Neutrophil (primary cell): ENCODE results near the gene RSPH9.

ENCODE experiments used
- H3K27ac ChIP-seq: fragments of 200-600 bp; sonication (generic); 2 replicates; pipeline ENCODE4 v1.5.1; 2016; ENCODE audit warnings: mild to moderate bottlenecking, moderate library complexity
- H3K27me3 ChIP-seq: fragments of 200-600 bp; sonication (generic); 2 replicates; pipeline ENCODE4 v1.6.0; 2016; ENCODE audit warnings: mild to moderate bottlenecking
- H3K36me3 ChIP-seq: fragments of 200-600 bp; sonication (generic); 2 replicates; pipeline ENCODE4 v1.5.1; 2017
- H3K4me1 ChIP-seq, 2 experiments: fragments of 200-600 bp in 1 of 2; sonication (generic) in 1 of 2; 1 replicate in 1 of 2; 2 replicates in 1 of 2; pipeline versions ENCODE4 v1.5.1 to v1.6.1; 2013 to 2016; ENCODE audit warnings: low read depth in 1 of 2, low read length in 1 of 2, mild to moderate bottlenecking in 1 of 2, moderate library complexity in 1 of 2; ENCODE audit not compliant: control insufficient read depth in 1 of 2, insufficient read depth in 1 of 2
- H3K4me3 ChIP-seq, 2 experiments: fragments of 200-600 bp in 1 of 2; sonication (generic) in 1 of 2; 1 replicate in 1 of 2; 2 replicates in 1 of 2; pipeline ENCODE4 v1.5.1; 2013 to 2016; ENCODE audit warnings: low read depth in 1 of 2, low read length in 1 of 2, mild to moderate bottlenecking in 1 of 2, moderate library complexity in 1 of 2
- H3K9me3 ChIP-seq: fragments of 200-600 bp; sonication (generic); 2 replicates; pipeline ENCODE4 v1.5.1; 2016
- CTCF ChIP-seq: fragments of 200-600 bp; sonication (generic); IDR thresholded peaks from 2 replicates; pipeline ENCODE4 v1.5.1; 2016; ENCODE audit warnings: antibody characterized with exemption

The RSPH9 gene

DNA sequence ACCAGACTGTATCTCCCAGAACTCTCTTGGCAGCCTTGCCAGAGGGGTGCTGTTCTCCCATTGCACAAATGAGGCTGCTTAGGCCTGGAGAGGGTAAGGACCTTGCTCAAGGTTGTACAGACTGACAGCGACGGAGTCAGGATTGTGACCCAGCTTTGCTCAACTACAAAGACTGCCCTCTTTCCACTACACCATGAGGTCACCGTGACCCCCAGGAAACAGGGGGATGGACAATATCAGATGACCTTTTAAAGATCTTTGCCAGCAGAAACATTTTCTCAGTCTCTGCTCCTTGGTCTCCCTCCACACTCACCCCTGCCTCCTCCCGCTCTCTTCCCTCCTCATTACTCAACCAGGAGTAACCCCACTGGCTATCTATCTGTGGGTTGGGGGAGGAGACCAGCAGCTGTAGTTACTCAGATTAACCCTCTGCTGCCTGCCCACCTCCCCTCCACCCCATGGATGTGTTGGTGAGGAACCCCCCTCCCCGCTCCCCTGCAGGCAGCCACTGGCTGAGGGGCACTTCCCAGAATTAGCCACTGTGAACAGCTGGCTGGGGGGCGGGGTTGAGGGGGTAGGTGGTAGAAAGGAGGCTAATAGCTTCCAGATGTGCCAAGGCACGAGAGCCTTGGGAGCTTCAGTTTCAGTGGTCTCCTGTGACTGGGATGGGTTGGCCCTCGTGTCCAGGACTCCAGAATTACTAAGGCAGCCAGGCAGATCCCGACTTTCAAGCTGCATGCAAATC is 69.6 kb downstream of the RSPH9 start:
- Histone ChIP-seq H3K4me1 (no peaks in the 10 kb centered on the region), H3K9me3 (no peaks in the 10 kb centered on the region), H3K27ac (no peak overlapping the region), H3K36me3 (no peaks in the 10 kb centered on the region), H3K4me3 (no peak overlapping the region), H3K27me3 (peaks cover 59% of the 10 kb centered on the region)
- no peak for TF ChIP-seq CTCF

- Histone ChIP-seq H3K27ac (no peak overlapping the region), H3K27me3 (peaks cover 66% of the 10 kb centered on the region), H3K4me3 (no peak overlapping the region), H3K9me3 (no peaks in the 10 kb centered on the region), H3K36me3 (no peaks in the 10 kb centered on the region), H3K4me1 (no peaks in the 10 kb centered on the region)
- TF ChIP-seq CTCF: no peak
Measured at GRCh38 chr6:43715056-43715788, 70.4 kb downstream of the RSPH9 start.

DNA sequence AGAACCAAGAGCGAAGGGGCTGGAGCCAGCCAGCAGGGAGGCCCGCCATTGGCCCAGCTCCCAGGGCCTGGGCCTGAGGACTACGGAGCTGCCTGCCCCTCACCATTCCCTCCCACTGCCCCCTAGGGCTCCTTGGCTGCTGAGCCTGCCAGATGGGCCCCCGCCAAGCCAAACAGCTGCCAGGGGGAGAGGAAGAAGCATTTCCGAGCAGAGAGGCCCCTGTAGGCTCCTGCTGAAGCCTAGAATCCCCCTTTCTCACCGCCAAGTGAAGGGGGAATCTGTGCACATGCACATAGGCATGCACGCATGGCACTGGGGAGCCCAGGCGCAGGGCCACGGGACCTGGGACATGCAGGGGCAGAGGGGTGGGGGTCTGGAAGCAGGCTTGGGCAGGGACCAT is 71.3 kb downstream of the RSPH9 start:
- H3K36me3 ChIP-seq: no peaks in the 10 kb centered on the region
- H3K27me3 ChIP-seq: peaks cover 67% of the 10 kb centered on the region
- no peak for TF ChIP-seq CTCF
- no peak overlapping the region for H3K4me3 ChIP-seq
- H3K4me1 ChIP-seq: no peaks in the 10 kb centered on the region
- no peaks in the 10 kb centered on the region for H3K9me3 ChIP-seq
- H3K27ac ChIP-seq: no peak overlapping the region

DNA sequence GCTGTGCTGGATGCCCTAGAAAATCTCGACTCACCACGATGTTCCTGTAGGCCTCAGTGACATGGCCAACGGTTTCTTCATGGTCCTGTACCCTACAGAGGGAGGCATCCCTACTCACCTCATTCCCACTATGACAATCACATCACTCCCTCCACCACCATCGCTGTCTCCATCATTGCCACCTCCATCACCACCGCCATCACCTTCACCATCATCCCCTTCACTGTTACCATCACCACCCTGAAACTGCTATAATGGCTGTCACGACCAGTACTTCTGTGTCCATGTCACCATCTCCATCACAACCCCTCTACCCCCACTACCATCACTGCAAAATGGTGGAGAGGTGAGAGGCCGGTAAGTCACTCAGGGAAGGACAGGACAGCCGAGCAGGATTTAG is 72.6 kb downstream of the RSPH9 start:
- no peak overlapping the region for H3K4me3 ChIP-seq
- H3K36me3 ChIP-seq: no peaks in the 10 kb centered on the region
- no peaks in the 10 kb centered on the region for H3K9me3 ChIP-seq
- no peak overlapping the region for H3K27ac ChIP-seq
- no peaks in the 10 kb centered on the region for H3K4me1 ChIP-seq
- H3K27me3 ChIP-seq: peaks cover 65% of the 10 kb centered on the region
- no peak for TF ChIP-seq CTCF

GRCh38 chr6:43717822-43718221 is 73.0 kb downstream of the RSPH9 start:
- no peaks in the 10 kb centered on the region for H3K36me3 ChIP-seq
- no peaks in the 10 kb centered on the region for H3K4me1 ChIP-seq
- peaks cover 61% of the 10 kb centered on the region for H3K27me3 ChIP-seq
- no peak overlapping the region for H3K4me3 ChIP-seq
- no peaks in the 10 kb centered on the region for H3K9me3 ChIP-seq
- no peak for TF ChIP-seq CTCF
- no peak overlapping the region for H3K27ac ChIP-seq
